ENCODE data around the gene ABLIM2. TPM values are rescaled to one million over a fixed set of nuclear protein-coding genes. Genes with fewer than 3 reads are reported as not detected.

Gene ABLIM2
- total RNA-seq, 2 experiments from 2014 or later, result 0.76 TPM; not detected in 1

- no peak for TF ChIP-seq EZH2phosphoT487 (IDR thresholded peaks at IDR 0.05; ENCODE audit: borderline replicate concordance, low read depth, low read length)
- TF ChIP-seq, protein P1, sequence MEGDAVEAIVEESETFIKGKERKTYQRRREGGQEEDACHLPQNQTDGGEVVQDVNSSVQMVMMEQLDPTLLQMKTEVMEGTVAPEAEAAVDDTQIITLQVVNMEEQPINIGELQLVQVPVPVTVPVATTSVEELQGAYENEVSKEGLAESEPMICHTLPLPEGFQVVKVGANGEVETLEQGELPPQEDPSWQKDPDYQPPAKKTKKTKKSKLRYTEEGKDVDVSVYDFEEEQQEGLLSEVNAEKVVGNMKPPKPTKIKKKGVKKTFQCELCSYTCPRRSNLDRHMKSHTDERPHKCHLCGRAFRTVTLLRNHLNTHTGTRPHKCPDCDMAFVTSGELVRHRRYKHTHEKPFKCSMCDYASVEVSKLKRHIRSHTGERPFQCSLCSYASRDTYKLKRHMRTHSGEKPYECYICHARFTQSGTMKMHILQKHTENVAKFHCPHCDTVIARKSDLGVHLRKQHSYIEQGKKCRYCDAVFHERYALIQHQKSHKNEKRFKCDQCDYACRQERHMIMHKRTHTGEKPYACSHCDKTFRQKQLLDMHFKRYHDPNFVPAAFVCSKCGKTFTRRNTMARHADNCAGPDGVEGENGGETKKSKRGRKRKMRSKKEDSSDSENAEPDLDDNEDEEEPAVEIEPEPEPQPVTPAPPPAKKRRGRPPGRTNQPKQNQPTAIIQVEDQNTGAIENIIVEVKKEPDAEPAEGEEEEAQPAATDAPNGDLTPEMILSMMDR (conservative IDR thresholded peaks at IDR 0.05; ENCODE audit: low read length), result no peak
- CTCF ChIA-PET (ENCODE audit: unreplicated experiment), result no interaction called here
- Histone ChIP-seq H3K9me3 (ENCODE audit: low read length) (no peaks in the 10 kb centered on the region), H3K4me2 (ENCODE audit: low read length) (no peak overlapping the region), H3K9me2 (ENCODE audit: insufficient read depth, low read length) (no peaks in the 10 kb centered on the region), H3K27ac (ENCODE audit: low read depth, low read length, poor library complexity, severe bottlenecking) (no peak overlapping the region), H3K4me3 (ENCODE audit: low read depth, low read length, poor library complexity, severe bottlenecking) (no peak overlapping the region), H3K79me2 (ENCODE audit: insufficient read depth, low read depth, low read length) (no peaks in the 10 kb centered on the region), H4K20me1 (ENCODE audit: insufficient read depth, low read length) (no peaks in the 10 kb centered on the region), H3K4me1 (ENCODE audit: insufficient read depth, low read length, poor library complexity, severe bottlenecking) (no peaks in the 10 kb centered on the region), H3K36me3 (ENCODE audit: insufficient read depth, low read length) (no peaks in the 10 kb centered on the region), H2AFZ (ENCODE audit: low read length) (no peak overlapping the region)
- intact Hi-C loops (cut with micrococcal nuclease; ENCODE audit: unreplicated experiment), result no loop called here
- BruUV-seq (replicated peaks), result no TSS peak
- POLR2A ChIA-PET, result no interaction called here
- DNase-seq (ENCODE audit: low spot score), result no peak
These were observed 53.9 kb downstream of the ABLIM2 start for GRCh38 chr4:8104491-8105305.

GRCh38 chr4:8103421-8104390 lies 54.9 kb downstream of the ABLIM2 start:
- CTCF ChIA-PET (ENCODE audit: unreplicated experiment), result no interaction called here
- POLR2A ChIA-PET, result no interaction called here
- Histone ChIP-seq H3K36me3 (ENCODE audit: insufficient read depth, low read length) (no peaks in the 10 kb centered on the region), H3K4me1 (ENCODE audit: insufficient read depth, low read length, poor library complexity, severe bottlenecking) (no peaks in the 10 kb centered on the region), H3K4me3 (ENCODE audit: low read depth, low read length, poor library complexity, severe bottlenecking) (no peak overlapping the region), H4K20me1 (ENCODE audit: insufficient read depth, low read length) (no peaks in the 10 kb centered on the region), H3K4me2 (ENCODE audit: low read length) (no peak overlapping the region), H3K27ac (ENCODE audit: low read depth, low read length, poor library complexity, severe bottlenecking) (no peak overlapping the region), H3K79me2 (ENCODE audit: insufficient read depth, low read depth, low read length) (no peaks in the 10 kb centered on the region), H3K9me3 (ENCODE audit: low read length) (no peaks in the 10 kb centered on the region), H2AFZ (ENCODE audit: low read length) (no peak overlapping the region), H3K9me2 (ENCODE audit: insufficient read depth, low read length) (no peaks in the 10 kb centered on the region)
- no TSS peak for BruUV-seq (replicated peaks)
- TF ChIP-seq EZH2phosphoT487 (IDR thresholded peaks at IDR 0.05; ENCODE audit: borderline replicate concordance, low read depth, low read length), result no peak
- TF ChIP-seq, protein P1 (conservative IDR thresholded peaks at IDR 0.05; ENCODE audit: low read length), result no peak
- DNase-seq (ENCODE audit: low spot score), result no peak
- intact Hi-C loops (cut with micrococcal nuclease; ENCODE audit: unreplicated experiment), result no loop called here
